Endothelial cell of umbilical vein (primary cell): Measurements from ENCODE around the gene RASSF10.

Experiments used
- CTCF ChIP-seq, 2 donors: IDR thresholded peaks; 1 replicate in 1 of 2; 2 replicates in 1 of 2; pipeline ENCODE4 v1.5.1; 2011; ENCODE audit warnings: low read length in 2 of 2, mild to moderate bottlenecking in 2 of 2, moderate library complexity in 2 of 2, control low read depth in 1 of 2, inconsistent platforms in 1 of 2, low read depth in 1 of 2; ENCODE audit not compliant: insufficient read depth in 1 of 2; ENCODE audit errors: extremely low read depth in 1 of 2
- FOS ChIP-seq: IDR thresholded peaks from 2 replicates; pipeline ENCODE4 v1.6.1; 2011; ENCODE audit warnings: mild to moderate bottlenecking, low read length, moderate library complexity, borderline replicate concordance; ENCODE audit not compliant: insufficient read depth

- no peak for TF ChIP-seq CTCF (IDR thresholded peaks at IDR 0.05; ENCODE audit: extremely low read depth in 1 of 2, insufficient read depth in 1 of 2, low read depth in 1 of 2, low read length in 2 of 2)
- no peak for TF ChIP-seq FOS
Observed at GRCh38 chr11:13007182-13008060, 1.7 kb upstream of the RASSF10 start.
